Activated T-cell treated with anti-CD3 and anti-CD28 coated beads, Interleukin-2, amount 50 U/mL, for 24 hours (primary cell): ENCODE results near the gene CARD14.

Experiments used
- DNase-seq: peaks from one replicate; pipeline ENCODE4 v3.0.0-alpha.2; 2020
- H3K27ac Mint-ChIP-seq: 2 replicates; pipeline ENCODE4 v1.8.0; 2020; ENCODE audit warnings: mild to moderate bottlenecking, mixed read lengths
- H3K27me3 Mint-ChIP-seq: 2 replicates; pipeline ENCODE4 v1.8.0; 2020; ENCODE audit warnings: mixed read lengths
- H3K36me3 Mint-ChIP-seq: 2 replicates; pipeline ENCODE4 v1.8.0; 2020; ENCODE audit warnings: low read depth, mixed read lengths
- H3K4me1 Mint-ChIP-seq: 2 replicates; pipeline ENCODE4 v1.8.0; 2020; ENCODE audit warnings: low read depth, mixed read lengths
- H3K4me3 Mint-ChIP-seq: 2 replicates; pipeline ENCODE4 v1.8.0; 2020; ENCODE audit warnings: mild to moderate bottlenecking, moderate library complexity, mixed read lengths
- H3K9me3 Mint-ChIP-seq: 2 replicates; pipeline ENCODE4 v1.8.0; 2020; ENCODE audit warnings: mixed read lengths

Gene CARD14

DNA sequence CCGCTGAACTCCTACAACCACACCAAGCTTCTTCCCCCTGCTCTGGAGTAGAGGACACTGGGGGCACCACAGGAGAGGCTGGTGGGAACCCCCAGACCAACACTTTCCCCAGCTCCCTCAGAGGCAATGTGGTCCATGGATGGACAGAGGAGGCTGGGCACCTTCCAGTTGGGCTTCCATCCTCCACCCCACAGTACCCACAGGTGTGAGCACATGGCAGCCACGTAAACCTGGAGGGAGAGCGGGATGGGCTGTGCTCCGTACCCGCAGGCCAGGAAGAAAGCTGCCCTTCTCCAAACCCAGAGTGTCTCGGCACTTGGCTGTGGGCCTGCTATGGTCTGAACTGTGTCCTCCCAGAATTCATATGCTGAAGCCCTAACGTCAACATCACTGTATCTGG lies 48.6 kb downstream of the CARD14 start:
- peak overlapping the region; percentile 92 for H3K4me3 Mint-ChIP-seq
- no peaks in the 10 kb centered on the region for H3K9me3 Mint-ChIP-seq
- H3K4me1 Mint-ChIP-seq, result peaks cover 32% of the 10 kb centered on the region
- H3K27me3 Mint-ChIP-seq, result no peaks in the 10 kb centered on the region
- peak overlapping the region; percentile 96 for H3K27ac Mint-ChIP-seq
- peaks cover 63% of the 10 kb centered on the region for H3K36me3 Mint-ChIP-seq
- no peak for DNase-seq

DNA sequence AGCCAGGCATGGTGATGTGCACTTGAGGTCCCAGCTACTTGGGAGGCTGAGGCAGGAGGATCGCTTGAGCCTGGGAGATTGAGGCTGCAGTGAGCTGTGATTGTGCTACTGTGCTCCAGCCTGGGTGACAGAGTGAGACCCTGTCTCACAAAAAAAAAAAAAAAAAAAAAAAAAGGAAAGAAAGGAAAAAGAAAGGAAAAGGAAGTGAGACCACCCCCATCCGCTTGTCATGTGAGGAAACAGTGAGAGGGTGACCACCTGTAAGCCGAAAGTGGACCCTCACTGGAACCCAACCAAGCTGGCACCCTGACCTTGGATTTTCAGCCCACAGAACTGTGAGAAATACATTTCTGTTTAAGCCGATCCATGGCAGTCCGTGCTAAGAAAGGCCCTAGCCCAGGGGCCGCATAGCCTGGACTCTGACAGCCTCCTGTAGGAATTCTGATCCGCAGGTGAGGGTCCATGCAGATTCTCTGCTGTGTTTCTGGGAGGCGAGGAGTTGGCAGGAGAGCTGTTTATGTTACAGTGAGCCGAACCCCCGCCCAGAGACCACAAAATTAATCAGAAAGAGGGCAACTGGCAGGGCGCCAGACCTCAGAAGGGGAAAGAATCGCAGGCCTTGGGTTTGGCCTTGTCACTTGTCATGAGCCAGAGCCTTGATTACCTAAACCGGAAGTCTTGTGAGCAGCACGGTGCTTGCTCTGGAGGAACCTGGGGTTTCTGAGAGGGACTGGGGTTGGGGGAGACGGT lies 49.4 kb downstream of the CARD14 start:
- Mint-ChIP-seq H3K27me3 (no peaks in the 10 kb centered on the region), H3K9me3 (no peaks in the 10 kb centered on the region), H3K4me1 (peaks cover 37% of the 10 kb centered on the region), H3K4me3 (peak overlapping the region; percentile 92), H3K36me3 (peaks cover 57% of the 10 kb centered on the region), H3K27ac (peak overlapping the region; percentile 96)
- DNase-seq, result peak; percentile 94

DNA sequence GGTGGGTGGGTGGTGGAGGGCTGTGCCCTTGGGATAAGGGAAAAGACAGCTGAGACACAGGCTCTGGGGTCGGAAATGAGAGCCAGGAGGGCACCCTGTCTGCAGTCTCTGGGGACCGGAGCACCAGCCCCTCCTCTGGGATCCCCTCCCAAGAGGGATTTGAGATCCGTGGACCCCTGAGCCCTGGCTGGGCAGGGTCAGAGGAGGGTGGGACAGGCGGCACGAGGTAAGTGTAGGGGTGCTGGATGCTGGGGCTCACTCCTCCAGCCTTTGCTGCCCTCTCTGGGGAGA lies 49.9 kb downstream of the CARD14 start:
- H3K27ac Mint-ChIP-seq, result peak overlapping the region; percentile 96
- no peaks in the 10 kb centered on the region for H3K27me3 Mint-ChIP-seq
- no peaks in the 10 kb centered on the region for H3K9me3 Mint-ChIP-seq
- H3K4me3 Mint-ChIP-seq, result peak overlapping the region; percentile 92
- no peak for DNase-seq
- H3K36me3 Mint-ChIP-seq, result peaks cover 52% of the 10 kb centered on the region
- peaks cover 41% of the 10 kb centered on the region for H3K4me1 Mint-ChIP-seq

DNA sequence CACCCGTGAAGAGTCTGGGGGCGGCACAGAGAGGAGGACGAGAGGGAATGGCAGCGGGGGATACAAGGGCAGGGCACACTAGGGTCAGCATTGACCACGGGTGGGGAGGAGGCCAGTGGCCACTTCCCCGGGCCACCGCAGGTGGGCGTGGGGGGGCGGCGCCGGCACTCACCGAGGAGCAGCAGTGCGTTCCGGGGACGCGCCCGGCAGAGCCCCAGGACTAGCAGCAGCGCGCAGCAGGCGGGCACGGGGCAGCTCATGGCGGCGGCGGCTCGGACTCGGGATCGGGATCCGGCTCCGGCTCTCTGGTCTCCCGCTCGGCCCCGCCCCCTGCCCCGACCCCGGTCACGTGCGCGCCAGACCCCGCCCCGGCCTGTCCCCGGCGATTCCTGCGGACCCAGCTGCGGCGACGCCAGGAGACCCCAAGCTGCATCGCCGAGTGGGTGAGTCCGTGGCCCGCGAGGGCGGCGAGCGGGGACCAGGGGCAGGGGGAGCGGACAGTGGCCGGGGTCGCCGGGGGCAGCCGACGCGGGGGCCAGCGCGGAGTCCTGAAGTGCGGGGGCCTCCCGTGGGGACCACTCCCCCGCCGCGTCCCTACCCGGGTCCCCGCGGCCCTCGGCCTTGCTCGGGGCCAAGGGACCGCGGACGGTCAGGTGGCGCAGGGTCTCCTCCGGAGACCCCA lies 50.4 kb downstream of the CARD14 start, which contains the start of the genes SGSH and SLC26A11:
Gene SGSH (minus strand): TSS at position 280 of the 682 bp plus-strand sequence. CDS start 20 bp downstream, at position 260.
Gene SLC26A11 (plus strand): TSS at position 374 of the 682 bp plus-strand sequence. CDS start 1,134 bp downstream, outside the sequence.
- H3K36me3 Mint-ChIP-seq, result peaks cover 47% of the 10 kb centered on the region
- peak within 1 kb of the TSS; percentile 92 for H3K4me3 Mint-ChIP-seq
- no peaks in the 10 kb centered on the region for H3K9me3 Mint-ChIP-seq
- no peaks in the 10 kb centered on the region for H3K27me3 Mint-ChIP-seq
- peaks cover 41% of the 10 kb centered on the region for H3K4me1 Mint-ChIP-seq
- DNase-seq, result peak; percentile 78
- H3K27ac Mint-ChIP-seq, result peak within 1 kb of the TSS; percentile 96

DNA sequence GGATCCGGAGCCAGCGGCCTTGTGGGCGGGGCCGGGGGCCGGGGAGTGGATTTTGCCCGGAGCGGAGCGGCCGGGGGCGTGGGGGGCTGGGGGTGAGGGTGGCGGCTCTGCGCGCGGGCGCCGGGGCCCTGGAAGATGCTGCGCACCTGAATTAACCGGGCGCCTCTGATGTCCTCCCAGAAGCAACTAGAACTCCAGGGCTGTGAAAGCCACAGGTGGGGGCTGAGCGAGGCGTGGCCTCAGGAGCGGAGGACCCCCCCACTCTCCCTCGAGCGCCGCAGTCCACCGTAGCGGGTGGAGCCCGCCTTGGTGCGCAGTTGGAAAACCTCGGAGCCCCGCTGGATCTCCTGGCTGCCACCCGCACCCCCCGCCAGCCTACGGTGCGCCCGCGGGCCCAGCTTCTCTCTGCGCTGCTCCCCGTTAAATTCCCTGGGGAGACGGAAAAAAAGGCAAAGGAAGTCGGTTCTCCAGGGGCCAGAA lies 50.9 kb downstream of the CARD14 start:
- Mint-ChIP-seq H3K4me1 (peaks cover 39% of the 10 kb centered on the region), H3K27me3 (no peaks in the 10 kb centered on the region), H3K27ac (peak overlapping the region; percentile 73), H3K4me3 (peak overlapping the region; percentile 75), H3K36me3 (peaks cover 42% of the 10 kb centered on the region), H3K9me3 (no peaks in the 10 kb centered on the region)
- DNase-seq, result peak; percentile 54

DNA sequence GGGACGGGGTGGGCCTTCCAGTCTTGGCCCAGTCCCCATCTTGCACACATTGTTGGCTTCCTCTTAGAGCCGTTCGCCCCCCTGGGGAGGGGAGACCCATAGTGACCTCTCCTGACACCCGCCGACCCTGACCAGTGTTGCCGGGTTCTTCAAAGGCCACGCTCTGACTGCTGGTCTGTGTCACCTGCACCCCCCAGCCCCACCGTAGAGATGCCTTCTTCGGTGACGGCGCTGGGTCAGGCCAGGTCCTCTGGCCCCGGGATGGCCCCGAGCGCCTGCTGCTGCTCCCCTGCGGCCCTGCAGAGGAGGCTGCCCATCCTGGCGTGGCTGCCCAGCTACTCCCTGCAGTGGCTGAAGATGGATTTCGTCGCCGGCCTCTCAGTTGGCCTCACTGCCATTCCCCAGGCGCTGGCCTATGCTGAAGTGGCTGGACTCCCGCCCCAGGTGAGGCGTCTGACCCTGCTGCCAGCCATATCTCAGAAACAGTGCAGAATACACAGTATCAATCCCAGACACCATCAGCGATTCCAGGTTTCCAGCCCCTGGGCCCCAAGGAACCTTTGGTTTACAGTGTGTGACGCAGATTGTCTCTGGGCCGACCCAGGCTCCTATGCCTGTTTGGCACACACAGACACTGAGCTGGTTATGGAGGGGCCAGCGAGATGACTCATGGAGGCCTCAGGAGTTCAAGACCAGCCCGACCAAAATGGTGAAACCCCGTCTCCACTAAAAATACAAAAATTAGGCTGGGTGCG lies 51.7 kb downstream of the CARD14 start:
- no peak for DNase-seq
- Mint-ChIP-seq H3K4me1 (peaks cover 34% of the 10 kb centered on the region), H3K36me3 (peaks cover 36% of the 10 kb centered on the region), H3K27me3 (no peaks in the 10 kb centered on the region), H3K4me3 (peak overlapping the region; percentile 75), H3K27ac (peak overlapping the region; percentile 73), H3K9me3 (no peaks in the 10 kb centered on the region)

DNA sequence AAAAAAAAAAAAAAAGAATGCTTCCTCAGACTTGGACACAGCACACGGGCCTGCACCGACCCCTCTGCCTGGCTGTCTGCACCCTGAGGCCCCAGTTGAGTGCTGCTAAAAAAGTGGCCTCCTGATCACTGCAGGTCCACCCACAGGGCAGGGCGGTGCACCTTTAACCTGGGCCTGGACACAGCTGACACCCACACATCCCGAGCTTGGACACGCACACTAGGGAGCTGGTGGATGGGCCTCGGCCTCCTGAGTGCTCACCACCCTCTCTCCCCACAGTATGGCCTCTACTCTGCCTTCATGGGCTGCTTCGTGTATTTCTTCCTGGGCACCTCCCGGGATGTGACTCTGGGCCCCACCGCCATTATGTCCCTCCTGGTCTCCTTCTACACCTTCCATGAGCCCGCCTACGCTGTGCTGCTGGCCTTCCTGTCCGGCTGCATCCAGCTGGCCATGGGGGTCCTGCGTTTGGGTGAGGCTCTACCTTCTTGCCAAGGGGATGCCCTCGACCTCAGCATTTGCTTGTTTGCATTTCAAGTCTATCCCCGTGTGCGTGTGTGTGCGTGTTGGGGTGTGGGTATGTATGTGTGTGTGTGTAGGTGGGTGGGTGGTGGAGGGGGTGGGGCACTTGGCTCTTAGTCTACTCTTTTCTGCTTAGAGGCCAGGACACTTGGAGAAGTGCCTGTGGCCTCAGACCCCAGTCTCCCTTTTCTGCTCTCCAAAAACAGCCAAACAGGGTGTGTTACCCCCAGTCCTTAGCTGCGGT lies 52.7 kb downstream of the CARD14 start:
- DNase-seq, result no peak
- no peak overlapping the region for H3K27ac Mint-ChIP-seq
- H3K9me3 Mint-ChIP-seq, result no peaks in the 10 kb centered on the region
- peaks cover 32% of the 10 kb centered on the region for H3K36me3 Mint-ChIP-seq
- H3K4me1 Mint-ChIP-seq, result peaks cover 32% of the 10 kb centered on the region
- no peak overlapping the region for H3K4me3 Mint-ChIP-seq
- H3K27me3 Mint-ChIP-seq, result no peaks in the 10 kb centered on the region

DNA sequence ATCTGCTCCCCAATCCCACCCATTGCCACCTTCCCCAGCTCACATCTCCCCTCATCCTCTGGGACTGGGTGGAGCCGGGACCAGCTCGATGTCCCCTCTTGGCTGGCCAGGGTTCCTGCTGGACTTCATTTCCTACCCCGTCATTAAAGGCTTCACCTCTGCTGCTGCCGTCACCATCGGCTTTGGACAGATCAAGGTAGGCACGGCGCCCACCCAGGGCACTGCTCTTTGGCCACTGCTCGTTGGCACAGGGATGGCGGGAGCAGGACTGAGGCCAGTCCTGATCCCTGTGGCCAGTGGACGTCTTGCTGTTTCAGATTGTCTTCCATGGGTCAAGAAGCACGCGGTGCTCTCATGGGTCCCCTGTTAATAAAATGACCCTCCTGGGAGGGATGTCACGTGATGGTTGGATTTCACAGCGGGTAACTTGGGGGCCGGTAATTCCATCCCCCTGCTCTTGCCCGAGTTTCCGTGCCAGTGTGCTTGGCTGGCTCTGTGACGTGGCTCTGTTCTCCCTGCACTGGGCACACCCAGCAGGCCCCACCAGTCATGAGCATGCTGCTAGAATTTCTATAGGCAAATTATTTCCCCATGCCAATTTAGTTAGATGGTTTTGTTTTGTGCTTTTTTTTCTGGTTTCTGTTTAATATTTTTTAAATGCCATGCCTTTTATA lies 53.4 kb downstream of the CARD14 start:
- peaks cover 25% of the 10 kb centered on the region for H3K4me1 Mint-ChIP-seq
- H3K36me3 Mint-ChIP-seq, result peaks cover 31% of the 10 kb centered on the region
- H3K27me3 Mint-ChIP-seq, result no peaks in the 10 kb centered on the region
- DNase-seq, result no peak
- no peak overlapping the region for H3K4me3 Mint-ChIP-seq
- H3K9me3 Mint-ChIP-seq, result no peaks in the 10 kb centered on the region
- H3K27ac Mint-ChIP-seq, result no peak overlapping the region

DNA sequence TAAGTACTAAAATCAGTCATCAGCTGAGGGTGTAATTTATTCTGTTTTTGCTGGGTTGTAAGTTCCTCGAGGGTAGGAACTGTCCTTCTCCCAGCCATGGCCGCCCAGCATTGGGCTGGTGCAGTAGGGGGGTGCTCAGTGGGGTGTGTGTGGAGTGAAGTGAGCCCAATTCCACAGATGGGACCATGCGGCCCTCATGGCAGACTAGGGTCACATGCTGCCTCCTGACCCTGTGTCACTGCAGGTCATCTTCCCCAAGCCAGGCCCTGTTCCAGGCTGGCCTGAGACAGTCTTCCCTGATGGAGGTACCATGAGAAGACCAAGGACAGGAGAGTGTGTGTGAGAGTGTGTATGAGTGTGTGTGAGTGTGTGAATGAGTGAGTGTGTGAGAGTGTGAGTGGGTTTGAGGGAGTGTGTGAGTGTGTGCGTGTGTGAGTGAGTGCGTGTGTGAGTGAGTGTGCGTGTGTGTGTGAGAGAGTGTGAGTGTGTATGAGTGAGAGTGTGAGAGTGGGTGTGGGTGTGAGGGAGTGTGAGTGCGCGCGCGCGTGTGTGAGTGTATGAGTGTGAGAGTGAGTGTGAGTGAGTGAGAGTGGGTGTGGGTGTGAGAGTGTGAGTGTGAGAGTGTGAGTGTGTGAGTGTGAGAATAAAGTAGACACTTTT lies 54.1 kb downstream of the CARD14 start:
- Mint-ChIP-seq H3K4me3 (no peak overlapping the region), H3K4me1 (peaks cover 18% of the 10 kb centered on the region), H3K36me3 (peaks cover 29% of the 10 kb centered on the region), H3K27ac (no peak overlapping the region), H3K27me3 (no peaks in the 10 kb centered on the region), H3K9me3 (no peaks in the 10 kb centered on the region)
- no peak for DNase-seq

DNA sequence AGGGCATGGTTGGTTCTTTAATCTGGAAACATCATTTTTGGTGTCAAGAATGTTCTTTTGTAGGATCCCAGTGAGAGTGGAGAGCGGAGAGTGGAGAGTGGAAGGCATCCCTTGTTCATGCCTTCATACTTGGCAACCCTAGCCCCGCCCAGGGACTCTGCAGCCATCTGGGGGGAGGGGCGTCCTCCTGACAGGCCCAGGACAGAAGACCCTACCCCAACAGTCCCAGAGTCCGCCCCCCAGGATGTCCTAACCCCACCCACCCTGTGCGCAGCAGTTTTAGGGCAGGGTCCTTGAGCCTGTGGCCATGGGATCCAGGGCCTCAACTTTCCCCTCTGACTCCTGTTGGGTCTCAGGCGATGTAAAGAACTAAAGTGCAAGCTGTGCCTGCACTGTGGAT lies 54.9 kb downstream of the CARD14 start:
- H3K27ac Mint-ChIP-seq, result no peak overlapping the region
- no peaks in the 10 kb centered on the region for H3K27me3 Mint-ChIP-seq
- H3K4me3 Mint-ChIP-seq, result no peak overlapping the region
- H3K9me3 Mint-ChIP-seq, result no peaks in the 10 kb centered on the region
- H3K4me1 Mint-ChIP-seq, result peaks cover 12% of the 10 kb centered on the region
- no peak for DNase-seq
- H3K36me3 Mint-ChIP-seq, result peaks cover 22% of the 10 kb centered on the region

DNA sequence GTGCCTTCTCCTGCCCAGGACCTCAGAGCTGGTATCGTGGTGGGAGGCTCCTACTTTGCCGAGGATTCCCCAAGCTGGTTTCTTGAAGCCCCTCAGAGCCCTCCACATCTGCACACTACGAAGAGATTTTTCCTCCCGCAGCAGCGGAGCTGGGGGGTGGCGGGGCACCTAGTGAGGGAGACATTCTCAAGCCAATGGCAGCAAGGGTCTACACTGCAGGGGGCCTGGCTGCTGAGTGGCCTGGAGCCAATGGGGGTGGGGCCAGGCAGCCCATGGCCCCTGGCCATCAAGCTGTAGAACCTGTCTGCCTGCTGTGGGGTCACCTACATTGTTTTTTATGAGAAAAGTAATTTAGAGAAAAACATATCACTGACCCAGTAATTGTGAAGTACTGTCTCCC lies 55.4 kb downstream of the CARD14 start:
- DNase-seq, result no peak
- no peaks in the 10 kb centered on the region for H3K9me3 Mint-ChIP-seq
- H3K27me3 Mint-ChIP-seq, result no peaks in the 10 kb centered on the region
- no peak overlapping the region for H3K4me3 Mint-ChIP-seq
- H3K36me3 Mint-ChIP-seq, result peaks cover 23% of the 10 kb centered on the region
- H3K27ac Mint-ChIP-seq, result no peak overlapping the region
- peaks cover 12% of the 10 kb centered on the region for H3K4me1 Mint-ChIP-seq

DNA sequence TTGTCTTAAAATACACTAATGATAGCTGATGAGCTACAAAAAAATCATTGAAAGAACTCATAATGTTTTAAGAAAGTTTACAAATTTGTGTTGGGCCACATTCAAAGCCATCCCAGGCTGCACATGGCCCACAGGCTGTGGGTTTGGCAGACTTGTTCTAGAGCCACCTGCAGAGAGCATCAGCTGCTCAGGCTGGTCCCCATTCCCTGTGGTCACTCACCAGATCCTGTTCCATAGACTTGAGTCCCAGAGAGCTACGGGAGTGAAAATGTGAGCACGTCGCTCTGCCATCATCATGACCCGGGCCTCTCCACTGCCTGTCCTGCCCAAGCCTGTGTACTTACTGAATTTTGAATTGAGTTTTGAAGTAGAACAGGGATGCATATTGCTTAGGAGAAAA lies 57.3 kb downstream of the CARD14 start:
- H3K36me3 Mint-ChIP-seq, result peaks cover 39% of the 10 kb centered on the region
- no peak overlapping the region for H3K4me3 Mint-ChIP-seq
- H3K27me3 Mint-ChIP-seq, result no peaks in the 10 kb centered on the region
- H3K27ac Mint-ChIP-seq, result no peak overlapping the region
- peaks cover 7% of the 10 kb centered on the region for H3K9me3 Mint-ChIP-seq
- peaks cover 9% of the 10 kb centered on the region for H3K4me1 Mint-ChIP-seq
- DNase-seq, result no peak

DNA sequence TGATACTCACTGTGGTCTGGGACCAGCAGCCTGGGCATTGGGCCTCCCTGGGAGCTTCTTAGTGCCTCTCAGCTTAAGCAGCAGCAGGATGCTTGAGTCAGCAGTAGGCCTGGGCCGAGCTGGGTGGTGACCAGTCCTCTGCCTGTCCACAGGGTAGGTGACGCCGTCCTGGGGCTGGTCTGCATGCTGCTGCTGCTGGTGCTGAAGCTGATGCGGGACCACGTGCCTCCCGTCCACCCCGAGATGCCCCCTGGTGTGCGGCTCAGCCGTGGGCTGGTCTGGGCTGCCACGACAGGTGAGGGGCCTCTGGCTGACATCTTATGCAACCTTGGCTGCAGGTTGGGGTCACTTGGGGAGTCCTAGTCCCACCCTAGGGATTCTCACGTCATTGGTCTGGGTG lies 57.8 kb downstream of the CARD14 start:
- no peak overlapping the region for H3K4me3 Mint-ChIP-seq
- H3K4me1 Mint-ChIP-seq, result peaks cover 9% of the 10 kb centered on the region
- no peak for DNase-seq
- peaks cover 11% of the 10 kb centered on the region for H3K9me3 Mint-ChIP-seq
- no peaks in the 10 kb centered on the region for H3K27me3 Mint-ChIP-seq
- peaks cover 42% of the 10 kb centered on the region for H3K36me3 Mint-ChIP-seq
- H3K27ac Mint-ChIP-seq, result no peak overlapping the region
